ENCODE results near the gene PRR3.

Gene PRR3

DNA sequence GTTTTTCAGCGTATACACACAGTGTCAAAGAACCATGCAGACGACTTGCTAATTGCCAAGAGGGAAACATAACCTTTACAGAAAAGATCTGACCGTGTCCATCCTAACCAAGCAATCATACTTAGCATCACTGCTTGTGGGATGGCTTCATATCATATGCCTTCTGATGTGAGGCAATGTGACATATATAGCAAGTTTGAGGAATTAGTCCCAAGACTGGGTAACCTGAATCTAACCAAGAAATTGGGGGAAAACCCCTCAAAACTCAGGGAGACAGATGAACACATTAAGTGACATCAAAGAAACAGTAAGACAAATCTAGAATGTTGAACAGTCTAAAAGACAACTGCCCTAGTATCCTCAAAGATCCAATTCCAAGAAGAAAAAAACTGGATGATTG lies 19.2 kb upstream of the PRR3 start:
- no peak for DNase-seq (ENCODE audit: low spot score)

DNA sequence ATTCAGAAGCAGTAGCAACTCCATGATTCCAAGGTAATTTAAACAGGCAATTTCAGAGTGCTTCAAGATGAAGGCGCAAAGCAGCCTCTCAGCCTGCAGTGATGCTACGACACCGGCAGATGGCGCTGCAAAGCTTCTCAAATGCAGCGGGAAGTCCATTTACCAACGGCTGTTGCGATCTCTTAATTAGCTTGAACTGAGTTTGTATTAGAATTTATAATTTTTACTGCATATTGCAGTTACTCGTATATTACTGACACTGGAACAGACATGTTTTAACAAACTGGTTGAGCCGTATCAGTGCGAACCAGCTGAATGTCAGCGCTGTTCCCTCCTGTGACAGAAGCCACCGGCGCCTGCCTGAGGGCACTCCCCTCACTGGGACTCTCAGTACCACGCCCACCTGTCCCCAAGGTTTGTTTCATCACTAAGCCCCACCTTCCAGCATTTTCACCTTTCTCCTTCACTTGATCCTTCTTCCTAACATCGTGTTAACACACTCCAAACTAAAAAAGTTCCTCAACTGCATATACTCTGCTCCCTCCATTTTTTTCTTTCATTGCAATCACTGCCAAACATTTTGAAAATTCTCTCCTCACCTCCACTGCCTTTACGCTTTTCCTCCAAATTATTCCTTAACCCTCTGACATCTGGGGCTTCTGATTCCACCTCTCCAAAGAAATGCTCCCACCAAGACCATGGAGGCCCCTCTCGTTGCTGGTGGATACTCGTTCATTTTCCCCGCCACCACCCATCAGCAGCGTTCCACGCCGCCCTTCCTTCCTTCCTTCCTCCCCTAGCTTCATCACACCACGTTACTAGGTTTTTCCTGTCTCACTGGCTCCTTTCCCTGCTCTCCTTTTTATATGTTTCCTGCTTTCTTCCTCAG lies 15.3 kb upstream of the PRR3 start:
- peak; percentile 89 for DNase-seq (ENCODE audit: low spot score)

DNA sequence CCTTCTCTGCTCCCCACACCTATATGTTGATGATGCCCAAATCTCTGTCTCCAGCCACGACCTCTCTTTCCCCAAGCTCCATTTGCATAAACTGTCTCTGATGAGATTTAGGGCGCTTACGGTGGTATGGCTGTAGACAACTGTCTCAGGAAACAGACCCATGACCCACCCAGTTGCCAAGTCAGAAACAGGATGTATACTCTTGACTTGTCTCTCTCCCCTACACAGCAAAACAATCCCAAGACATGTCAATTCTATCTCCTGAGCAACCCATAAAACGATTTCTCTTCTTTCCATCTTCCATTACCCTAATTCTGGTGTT lies 14.7 kb upstream of the PRR3 start:
- no peak for DNase-seq (ENCODE audit: low spot score)

DNA sequence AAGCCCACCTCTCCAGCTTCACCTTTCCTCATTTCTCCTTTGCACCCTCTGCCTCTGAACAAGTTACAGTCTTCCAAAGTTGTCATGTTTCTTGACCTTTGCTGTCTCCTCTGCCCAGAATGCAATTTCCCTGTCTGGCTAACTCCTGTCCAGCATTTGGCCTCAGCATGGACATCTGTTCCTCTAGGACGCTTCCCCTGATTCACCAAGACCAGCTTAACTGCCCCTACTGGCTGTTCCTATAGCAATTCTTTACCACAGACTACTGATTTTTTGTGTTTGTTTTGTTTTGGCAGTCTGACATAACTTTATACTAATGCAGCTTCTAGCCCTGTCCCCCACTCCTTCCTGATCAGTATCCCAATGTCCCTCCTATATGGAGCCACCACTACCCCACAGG lies 14.2 kb upstream of the PRR3 start:
- no peak for DNase-seq (ENCODE audit: low spot score)

DNA sequence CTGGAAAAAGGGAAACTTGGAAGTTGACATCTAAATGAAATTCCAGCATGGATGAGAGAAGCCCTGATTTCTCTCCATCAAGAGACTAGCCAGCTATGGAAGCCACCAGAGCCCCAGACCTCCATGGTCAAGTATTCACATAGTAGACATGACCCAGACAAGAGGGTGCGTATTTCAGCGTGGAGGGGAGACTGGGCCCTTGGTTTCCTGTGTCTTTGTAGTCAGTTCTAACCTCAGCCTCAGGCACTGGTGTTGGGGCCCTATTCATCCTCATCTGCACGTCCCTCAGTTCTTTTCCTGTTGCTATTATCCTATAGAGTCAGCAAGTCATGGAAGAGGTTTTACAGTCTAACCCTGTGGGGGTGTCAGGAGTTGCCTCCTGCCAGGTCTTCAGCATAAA lies 13.3 kb upstream of the PRR3 start:
- no peak for DNase-seq (ENCODE audit: low spot score)

DNA sequence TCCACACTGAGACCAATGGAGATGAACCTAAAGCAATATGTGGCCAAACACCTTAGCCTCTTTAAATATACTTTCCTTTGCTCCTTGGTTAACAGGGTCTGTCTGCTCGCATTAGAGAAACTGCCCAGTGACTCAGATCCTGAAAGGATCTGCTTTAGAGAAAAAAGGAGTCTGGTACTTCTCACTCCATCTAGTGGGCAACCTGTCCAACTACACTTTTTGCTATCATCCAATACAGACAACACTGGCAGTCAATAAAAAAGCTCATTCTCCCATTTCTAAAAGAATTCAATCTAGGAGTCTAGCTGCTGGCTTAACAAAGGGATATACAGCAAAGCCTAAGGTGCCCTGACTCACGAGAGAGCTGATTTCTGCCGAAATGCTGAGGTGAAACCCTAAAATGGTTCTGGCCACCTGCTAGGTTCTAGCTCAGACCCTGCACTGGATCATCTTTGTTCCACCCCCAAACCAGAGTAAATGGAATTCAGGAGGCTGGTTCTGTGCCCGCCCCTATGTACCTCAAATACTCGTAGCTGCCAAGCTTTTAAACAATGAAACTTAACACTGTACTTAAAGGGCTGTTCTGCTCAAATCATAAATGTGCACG lies 12.3 kb upstream of the PRR3 start:
- DNase-seq (ENCODE audit: low spot score), result peak; percentile 70

DNA sequence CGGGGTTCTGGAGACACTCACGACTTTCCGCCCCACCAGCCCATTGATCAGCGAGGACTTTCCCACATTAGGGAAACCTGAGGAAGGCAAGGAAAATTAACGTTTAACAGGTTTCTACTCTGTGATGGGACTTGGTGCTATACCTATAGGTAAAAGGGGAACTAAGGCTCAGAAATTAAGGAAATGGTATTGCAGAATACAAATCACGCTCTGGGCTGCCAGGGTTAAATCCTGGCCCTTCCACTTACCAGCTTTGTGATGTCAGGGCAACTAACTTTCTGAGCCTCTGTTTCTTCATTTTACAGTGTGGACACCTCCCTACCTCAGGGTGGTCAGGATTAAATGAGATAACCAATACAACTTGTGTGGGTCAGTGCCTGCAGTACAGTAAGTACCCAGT lies 9.6 kb upstream of the PRR3 start:
- DNase-seq (ENCODE audit: low spot score), result no peak

DNA sequence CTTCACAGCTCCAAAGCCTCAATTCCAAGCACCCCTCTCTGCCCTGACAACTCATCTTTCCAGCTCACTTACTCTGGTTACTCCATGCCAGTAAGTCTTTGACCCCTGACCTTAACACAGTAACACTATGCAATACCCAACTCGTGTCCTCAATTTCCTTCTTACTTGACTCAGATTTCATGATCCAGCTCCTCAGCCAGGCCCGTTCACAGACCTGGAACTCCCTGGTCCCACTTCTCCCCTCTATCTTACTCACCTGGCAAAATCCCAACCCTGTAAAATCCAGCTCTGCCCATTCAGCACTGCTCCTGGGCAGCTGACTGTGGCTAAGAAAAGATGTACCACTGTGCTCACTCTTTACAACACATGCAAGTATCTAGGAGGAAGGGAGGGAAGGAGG lies 8.7 kb upstream of the PRR3 start:
- no peak for DNase-seq (ENCODE audit: low spot score)

DNA sequence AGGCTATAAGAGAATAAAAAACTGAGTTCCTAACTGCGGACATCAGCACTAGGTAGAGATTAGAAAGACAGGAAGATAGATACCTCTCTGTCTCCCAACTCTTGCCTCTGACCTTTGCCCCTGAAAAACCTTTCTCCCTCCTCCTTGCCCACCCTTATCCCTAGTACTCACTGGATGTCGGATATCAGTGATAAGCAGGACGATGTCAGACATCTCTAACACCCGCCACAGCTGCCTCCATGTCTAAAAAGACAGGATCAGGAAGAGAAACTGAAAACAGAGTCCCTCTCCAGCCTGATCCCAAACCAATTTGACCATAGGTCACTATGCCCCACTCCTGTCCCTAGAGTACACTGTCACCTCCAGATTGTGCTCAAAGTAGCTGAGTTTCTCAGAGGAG lies 2.7 kb upstream of the PRR3 start:
- DNase-seq (ENCODE audit: low spot score), result no peak

DNA sequence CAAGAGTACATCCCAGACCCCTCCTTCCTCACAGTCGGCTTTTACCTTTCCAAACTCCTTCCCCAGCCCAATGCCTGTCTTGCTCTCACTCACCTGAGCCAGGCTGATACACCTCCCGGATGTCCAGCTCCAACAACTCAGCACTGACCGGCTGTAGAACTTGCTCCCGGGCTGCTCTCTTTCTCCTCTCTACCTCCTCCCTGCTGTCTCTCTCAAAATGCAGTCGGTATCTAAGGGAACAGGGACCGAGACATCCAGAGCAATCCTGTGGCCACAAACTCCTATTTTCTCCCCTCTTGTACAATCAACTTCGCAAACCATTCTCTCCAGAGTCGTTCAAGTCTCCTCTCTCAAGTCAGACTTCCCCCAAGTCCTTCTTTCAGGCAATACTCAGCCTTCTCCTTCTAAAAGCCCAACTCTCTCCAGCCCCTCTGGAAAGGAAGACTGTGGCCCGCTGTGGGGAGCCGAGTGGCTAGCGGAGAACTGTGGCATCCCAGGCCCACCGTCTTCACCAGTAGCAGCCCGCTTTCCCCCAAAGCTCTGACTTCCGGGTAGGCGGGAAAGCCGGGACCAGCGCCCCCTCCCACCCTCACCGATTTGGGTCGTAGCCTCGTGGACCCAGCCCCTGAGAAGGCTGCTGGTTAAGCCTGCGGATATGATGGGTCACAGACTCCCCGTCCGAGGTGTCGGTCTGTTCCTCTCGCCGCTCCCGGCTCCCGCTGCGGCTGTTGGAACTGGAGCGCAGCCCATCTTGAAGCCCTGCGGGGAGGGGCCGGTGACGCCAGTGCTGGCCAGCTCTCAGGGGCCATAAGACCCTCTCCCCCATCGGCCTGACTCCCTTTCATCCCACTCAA lies 1.9 kb upstream of the PRR3 start:
- DNase-seq (ENCODE audit: low spot score), result no peak

DNA sequence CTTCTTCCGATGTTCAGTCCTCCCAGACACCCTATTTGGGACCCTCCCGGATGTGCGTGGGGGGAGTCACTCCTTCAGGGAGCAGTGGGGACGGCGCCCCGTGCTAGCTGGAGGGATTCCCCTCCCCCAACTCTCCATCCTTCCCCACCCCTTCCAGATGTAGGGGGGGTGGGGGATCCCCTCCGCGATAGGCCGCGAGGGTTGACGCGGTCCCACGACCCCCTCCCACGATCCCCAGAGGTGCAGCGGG lies 1.4 kb upstream of the PRR3 start:
- DNase-seq (ENCODE audit: low spot score), result no peak

DNA sequence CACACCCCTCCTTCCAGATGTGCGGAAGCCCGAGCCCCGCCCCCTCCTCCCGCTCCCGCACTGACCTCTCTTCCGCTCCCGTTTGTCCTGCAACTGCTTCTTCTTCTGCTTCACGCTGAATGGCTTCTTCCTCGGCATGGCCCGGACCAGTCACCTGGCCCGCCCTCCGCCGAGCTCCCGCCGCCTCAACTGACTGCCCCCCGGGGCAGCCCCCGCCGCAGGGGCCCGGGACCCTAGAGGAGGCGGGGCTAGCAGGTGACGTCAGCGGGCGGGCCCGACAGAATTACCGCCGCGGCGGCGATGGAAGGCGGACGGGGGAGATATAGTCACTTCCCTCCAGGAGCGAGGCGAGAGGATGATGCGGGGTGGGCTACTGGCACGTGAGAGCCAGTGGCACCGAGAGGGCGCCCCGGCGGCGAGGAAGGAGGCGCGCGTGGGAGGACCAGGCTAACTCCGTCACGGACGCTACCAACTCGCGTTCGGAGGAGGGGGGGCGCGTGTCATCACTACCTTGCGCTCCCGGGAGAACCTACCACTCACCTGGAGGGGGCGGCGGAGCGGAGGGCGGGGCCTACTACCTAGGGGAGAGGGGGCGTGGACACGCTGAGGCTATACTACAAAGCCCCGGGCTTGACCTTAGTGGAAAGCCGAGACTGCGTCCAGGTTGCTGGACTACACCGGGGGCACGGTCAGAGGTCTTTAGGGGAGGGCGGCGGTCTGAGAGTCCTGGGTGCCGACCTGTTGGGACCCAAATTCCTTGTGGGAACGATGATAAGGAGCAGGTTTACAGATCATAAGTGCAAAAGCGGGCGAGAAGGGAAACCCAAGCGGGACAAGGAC lies 809 bp upstream of the PRR3 start, which contains the start of gene GNL1:
TSS of gene GNL1 (minus strand) at position 424 of the 840 bp plus-strand sequence. CDS start at position 138, 286 bp downstream.
- peak; percentile 92 for DNase-seq (ENCODE audit: low spot score)

DNA sequence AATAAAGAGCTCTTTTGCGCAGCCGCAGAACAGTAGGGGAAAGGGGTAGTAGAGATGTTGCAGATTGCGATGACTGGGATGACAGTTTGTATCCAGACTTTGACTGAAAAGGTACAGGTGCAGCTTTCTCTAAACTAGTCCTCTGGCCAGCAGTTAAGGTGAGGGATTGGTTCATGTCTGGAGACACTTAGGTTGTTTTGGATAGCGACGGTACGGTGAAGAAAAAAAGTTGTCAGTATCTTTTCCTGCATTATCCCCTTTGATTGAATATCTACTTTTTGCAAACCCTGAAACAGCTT lies 537 bp downstream of the PRR3 start:
- peak; percentile 52 for DNase-seq (ENCODE audit: low spot score)

DNA sequence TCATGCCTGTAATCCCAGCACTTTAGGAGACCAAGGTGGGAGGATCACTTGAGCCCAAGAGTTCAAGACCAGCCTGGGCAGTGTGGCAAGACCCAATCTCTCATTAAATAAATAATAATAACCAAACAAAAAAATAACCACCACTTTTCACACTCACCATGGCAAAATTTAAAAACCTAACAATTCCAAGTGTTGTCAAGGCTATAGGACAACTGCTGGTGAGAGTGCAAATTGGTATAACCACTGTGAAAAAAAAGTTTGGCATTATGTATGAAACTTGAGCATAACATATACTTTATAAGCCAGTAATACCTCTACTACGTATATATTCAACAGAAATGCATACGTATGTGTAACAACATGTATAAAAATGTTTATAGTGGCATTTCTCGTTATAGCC lies 3.8 kb downstream of the PRR3 start:
- DNase-seq (ENCODE audit: low spot score), result no peak

DNA sequence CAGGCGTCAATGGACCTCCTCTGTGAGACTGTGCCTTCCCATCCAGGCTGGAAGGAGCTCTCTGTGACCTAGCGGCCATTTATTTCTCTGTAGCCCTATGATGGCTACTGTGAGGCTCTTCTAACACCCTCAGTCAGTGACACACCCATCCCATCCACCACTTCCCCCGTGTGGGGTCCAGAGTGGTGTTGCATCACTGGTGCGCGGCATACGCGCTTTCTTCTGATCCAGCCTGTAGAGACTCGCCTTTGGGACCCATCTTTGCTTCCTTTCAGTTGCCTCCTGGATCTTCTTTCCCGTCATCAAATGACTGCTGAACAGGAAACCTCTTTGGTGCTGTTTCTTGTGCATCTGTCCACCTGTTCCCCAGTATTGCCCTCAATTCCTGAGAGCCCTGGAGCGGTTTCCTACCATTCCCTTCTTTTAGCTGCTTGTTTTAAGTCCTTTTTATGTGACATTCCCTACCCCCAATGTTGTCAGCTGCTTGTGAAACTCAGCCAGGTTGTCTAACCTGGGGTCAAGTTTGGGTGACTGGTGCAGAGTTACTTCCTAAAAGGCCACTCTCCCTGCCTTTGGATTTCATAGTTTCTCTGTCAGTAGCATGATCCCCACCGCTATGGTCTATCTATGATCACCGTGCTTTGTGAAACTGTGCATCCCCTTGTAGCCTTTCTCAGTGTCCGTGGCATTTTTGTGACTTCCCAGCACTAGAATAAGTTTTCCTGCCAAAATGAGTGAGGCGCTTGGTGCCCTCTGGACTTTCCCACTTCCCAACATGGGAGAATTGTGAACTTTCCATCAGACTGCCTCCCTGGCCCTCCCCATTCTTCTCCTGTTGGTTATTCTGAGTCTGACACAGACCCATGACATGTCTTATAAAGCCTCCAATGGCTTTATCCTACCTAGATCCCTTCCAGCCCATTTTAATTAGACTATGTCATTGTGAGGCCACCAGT lies 5.7 kb downstream of the PRR3 start:
- no peak for DNase-seq (ENCODE audit: low spot score)

DNA sequence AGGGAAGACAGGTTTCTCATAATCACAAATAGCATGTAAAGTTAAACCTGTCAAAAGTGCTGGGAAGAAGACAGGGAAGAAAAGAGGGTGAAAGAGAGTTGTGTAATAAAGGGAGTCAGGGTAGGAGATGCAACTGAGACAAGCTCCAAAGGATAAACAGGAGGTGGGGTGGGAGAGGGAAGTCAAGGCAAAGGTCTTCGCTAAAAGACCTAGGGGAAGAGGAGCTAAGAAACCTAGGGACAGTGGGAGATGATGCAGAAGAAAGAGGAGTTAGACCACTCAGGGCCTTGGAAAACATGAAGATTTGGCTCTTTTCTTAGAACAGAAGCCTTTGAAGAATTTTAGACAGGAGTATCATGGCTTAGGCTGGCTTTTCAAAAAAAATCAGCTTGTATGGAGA lies 7.0 kb downstream of the PRR3 start:
- no peak for DNase-seq (ENCODE audit: low spot score)

DNA sequence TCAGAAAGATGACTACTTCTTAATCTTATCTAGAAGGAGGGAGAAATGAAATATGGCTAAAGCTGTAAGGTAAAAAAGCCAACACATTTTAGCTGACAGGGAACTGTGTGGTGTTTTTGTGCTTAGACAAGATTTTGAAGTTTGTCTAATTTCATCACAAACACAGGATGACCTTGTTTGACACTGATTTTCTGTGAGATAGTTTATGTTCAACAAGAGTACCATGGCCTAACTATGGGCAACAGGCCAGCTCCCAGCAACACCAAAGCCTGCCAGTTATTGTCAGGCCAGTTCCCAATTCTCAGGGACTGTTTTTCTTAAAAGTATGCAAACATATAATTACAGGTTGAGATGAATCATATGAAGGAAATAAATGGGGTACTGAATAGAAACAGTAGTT lies 8.7 kb downstream of the PRR3 start:
- DNase-seq (ENCODE audit: low spot score), result no peak

DNA sequence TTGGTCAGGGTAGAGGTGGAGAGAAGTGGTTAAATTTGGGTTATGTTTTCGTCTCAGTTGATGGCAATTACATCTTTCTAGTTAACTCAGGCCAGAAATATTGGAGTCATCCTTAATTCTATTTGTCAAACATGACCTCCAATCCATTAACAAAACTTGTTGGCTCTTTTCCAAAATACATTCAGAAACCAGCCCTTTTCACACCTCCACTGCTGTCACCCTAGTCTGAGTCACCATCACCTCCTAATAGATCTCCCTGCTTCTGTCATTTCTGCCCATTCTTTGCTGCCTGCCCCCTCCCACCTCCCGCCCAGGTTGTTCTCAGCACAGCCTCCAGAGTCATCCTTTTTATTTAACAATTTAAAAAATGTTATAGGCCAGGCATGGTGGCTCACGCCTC lies 11.2 kb downstream of the PRR3 start:
- no peak for DNase-seq (ENCODE audit: low spot score)

DNA sequence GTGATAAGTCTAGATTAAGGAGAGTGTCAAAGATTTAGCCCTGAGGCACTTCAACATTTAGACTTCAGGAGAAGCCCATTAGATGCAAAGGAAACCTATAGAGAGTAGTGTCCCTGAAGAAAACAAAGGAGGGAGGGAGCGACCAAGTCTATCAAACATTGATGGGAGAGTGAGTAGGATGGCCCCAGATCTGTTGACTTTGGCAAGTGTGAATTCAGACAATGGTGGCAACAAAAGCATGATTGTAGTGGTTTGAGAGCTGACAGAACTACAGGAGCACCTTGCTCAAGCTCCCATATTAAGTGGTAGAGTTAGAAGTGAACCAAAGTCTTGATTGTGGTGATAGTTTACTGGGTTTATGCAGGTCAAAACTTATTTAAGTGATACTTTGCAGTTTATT lies 13.2 kb downstream of the PRR3 start:
- no peak for DNase-seq (ENCODE audit: low spot score)

DNA sequence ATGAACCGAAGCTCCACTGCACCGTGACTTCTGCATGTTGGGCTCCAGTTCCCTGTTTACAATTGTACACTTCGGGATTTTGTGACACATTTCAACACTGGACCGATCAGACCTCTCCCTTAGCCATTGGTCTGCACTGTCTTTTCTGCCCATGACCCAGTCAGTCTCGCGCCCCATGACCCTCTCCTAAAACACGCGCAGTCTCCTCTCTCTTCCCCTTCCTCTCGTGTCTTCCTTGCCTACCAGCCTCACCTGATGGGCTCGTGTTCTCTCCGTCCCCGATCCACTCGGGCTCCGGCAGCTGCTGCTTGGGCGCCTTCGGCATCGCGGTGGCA lies 13.6 kb downstream of the PRR3 start:
- DNase-seq (ENCODE audit: low spot score), result no peak

DNA sequence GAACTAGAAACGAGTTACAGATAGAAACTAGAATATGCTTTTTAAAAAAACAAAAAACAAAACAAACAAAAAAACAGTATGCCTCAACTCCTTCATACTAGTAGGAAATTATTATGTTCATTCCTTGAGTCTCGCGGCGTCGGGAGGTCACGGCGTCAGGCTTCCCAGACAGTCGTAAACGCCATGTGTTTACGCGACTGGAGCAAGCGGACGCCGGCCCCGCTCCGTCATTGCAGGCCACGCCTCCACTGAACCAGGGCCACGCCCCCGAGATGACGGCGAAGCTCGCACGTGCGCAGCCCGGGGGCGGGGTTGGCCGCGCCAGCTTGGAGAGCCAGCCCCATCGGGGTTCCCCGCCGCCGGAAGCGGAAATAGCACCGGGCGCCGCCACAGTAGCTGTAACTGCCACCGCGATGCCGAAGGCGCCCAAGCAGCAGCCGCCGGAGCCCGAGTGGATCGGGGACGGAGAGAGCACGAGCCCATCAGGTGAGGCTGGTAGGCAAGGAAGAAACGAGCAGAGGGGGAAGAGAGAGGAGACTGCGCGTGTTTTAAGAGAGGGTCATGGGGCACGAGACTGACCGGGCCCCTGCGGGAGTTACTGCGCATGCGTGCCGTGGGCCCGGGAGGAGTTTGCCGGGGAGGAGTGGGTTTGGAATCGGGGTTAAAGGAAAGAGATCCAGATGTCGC lies 14.1 kb downstream of the PRR3 start, which contains the start of gene ABCF1:
TSS of gene ABCF1 (plus strand) at position 368 of the 687 bp plus-strand sequence. CDS start at position 414, 46 bp downstream.
- peak; percentile 99 for DNase-seq (ENCODE audit: low spot score)
